Measurements from ENCODE around the gene ZC3H14.

The ZC3H14 gene

DNA sequence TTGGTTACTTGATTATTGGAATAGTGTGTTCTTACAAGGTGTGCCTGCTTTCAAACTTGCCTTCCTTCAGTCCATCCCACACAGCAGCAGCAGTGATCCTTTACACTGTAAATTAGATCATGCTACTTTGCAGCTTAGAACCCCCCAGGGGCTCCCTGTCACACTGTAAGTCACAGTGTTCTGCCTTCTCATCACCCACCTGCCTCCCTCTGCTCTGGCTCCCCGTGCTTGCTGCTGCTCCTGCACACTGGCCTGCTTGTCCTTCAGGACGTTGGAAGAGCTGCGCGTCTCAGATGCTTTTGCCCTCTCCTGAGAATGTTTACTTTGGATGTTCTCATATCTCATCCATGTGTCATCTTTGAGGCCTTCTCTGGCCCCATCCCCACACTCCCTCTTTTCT is 27.3 kb downstream of the ZC3H14 start:
- Histone ChIP-seq H3K4me1 (ENCODE audit: control extremely low read depth in 1 of 4, control insufficient read depth in 4 of 4, insufficient read depth in 4 of 4, low read length in 3 of 4) (no peaks in the 10 kb centered on the region), H3K9me3 (ENCODE audit: control extremely low read depth in 1 of 5, control insufficient read depth in 4 of 5, insufficient read depth in 2 of 5, low read depth in 1 of 5, low read length in 4 of 5) (no peaks in the 10 kb centered on the region), H3K4me3 (ENCODE audit: control insufficient read depth in 1 of 7, extremely low read depth in 1 of 7, insufficient read depth in 4 of 7, low read depth in 2 of 7, low read length in 6 of 7) (no peak overlapping the region), H3K36me3 (ENCODE audit: control insufficient read depth in 4 of 4, insufficient read depth in 4 of 4, low read length in 3 of 4) (peaks cover 2 to 57% (median 27%) of the 10 kb centered on the region in 4 experiments), H3K27ac (ENCODE audit: insufficient read depth in 1 of 2, low read depth in 1 of 2, low read length in 2 of 2, poor library complexity in 1 of 2, severe bottlenecking in 2 of 2) (no peak overlapping the region), H3K27me3 (replicated peaks in 2 of 5; ENCODE audit: control insufficient read depth in 4 of 5, insufficient read depth in 5 of 5, low read length in 4 of 5) (no peaks in the 10 kb centered on the region)
- CTCF ChIA-PET, result interaction anchor here (1.0 kb wide), 1 partner anchor 9 kb away, joined by 3 read pairs; no protein-coding TSS in a partner anchor
- DNase-seq, result no peak
- POLR2A ChIA-PET, result no interaction called here
- 93% methylated on average over 4 of the region's 4 CpGs for WGBS (ENCODE audit: insufficient coverage)

DNA sequence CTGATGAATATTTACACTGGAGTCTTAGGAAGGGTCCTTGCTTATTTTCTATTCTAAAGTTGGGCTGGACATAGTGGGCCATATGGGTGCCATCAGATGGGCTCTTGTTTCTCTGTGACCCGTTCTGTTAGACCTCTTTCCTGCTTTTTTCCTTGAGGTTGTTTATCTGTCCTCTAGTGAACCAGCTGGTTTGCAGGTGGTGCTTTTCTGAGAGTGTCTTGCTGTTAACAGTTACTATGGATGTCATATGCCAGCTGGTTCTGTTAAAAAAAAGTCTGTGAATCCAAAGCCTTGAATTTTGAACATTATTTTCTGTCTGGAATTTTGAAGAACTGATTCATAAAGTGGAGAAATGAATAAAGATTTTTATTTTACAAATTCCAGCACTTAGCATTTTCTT is 29.2 kb downstream of the ZC3H14 start:
- Histone ChIP-seq H3K4me3 (ENCODE audit: control insufficient read depth in 1 of 7, extremely low read depth in 1 of 7, insufficient read depth in 4 of 7, low read depth in 2 of 7, low read length in 6 of 7) (no peak overlapping the region), H3K27ac (ENCODE audit: insufficient read depth in 1 of 2, low read depth in 1 of 2, low read length in 2 of 2, poor library complexity in 1 of 2, severe bottlenecking in 2 of 2) (no peak overlapping the region), H3K27me3 (replicated peaks in 2 of 5; ENCODE audit: control insufficient read depth in 4 of 5, insufficient read depth in 5 of 5, low read length in 4 of 5) (no peaks in the 10 kb centered on the region), H3K4me1 (ENCODE audit: control extremely low read depth in 1 of 4, control insufficient read depth in 4 of 4, insufficient read depth in 4 of 4, low read length in 3 of 4) (no peaks in the 10 kb centered on the region), H3K9me3 (ENCODE audit: control extremely low read depth in 1 of 5, control insufficient read depth in 4 of 5, insufficient read depth in 2 of 5, low read depth in 1 of 5, low read length in 4 of 5) (no peaks in the 10 kb centered on the region), H3K36me3 (ENCODE audit: control insufficient read depth in 4 of 4, insufficient read depth in 4 of 4, low read length in 3 of 4) (peaks cover 2 to 46% (median 27%) of the 10 kb centered on the region in 4 experiments)
- 100% methylated on average over 1 of the region's 1 CpG for WGBS (ENCODE audit: insufficient coverage)
- ChIA-PET CTCF (interaction anchor here (0.9 kb wide), 1 partner anchor 20 kb away, joined by 3 read pairs; no protein-coding TSS in a partner anchor), POLR2A (no interaction called here)
- no peak for DNase-seq

DNA sequence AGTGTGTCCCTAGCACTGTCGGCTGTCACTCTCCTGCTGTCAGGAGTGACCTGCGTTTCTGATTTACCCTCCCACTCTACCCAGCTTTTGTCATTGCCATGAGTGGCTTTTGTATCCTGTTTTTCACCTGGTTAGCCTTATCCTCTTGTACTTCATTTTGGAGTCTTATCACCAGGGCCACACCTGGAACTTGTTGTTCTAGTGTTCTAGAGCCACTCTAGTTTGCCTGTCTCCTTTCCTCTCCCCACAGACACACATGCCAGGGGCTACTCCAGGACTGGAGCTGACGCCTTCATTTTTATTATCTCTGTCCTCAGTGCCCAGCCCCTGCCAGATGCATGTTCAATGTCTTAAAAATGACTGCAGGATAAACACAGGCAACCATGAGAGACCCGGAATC is 34.2 kb downstream of the ZC3H14 start:
- Histone ChIP-seq H3K27me3 (replicated peaks in 2 of 5; ENCODE audit: control insufficient read depth in 4 of 5, insufficient read depth in 5 of 5, low read length in 4 of 5) (no peaks in the 10 kb centered on the region), H3K27ac (ENCODE audit: insufficient read depth in 1 of 2, low read depth in 1 of 2, low read length in 2 of 2, poor library complexity in 1 of 2, severe bottlenecking in 2 of 2) (no peak overlapping the region), H3K9me3 (ENCODE audit: control extremely low read depth in 1 of 5, control insufficient read depth in 4 of 5, insufficient read depth in 2 of 5, low read depth in 1 of 5, low read length in 4 of 5) (no peaks in the 10 kb centered on the region), H3K36me3 (ENCODE audit: control insufficient read depth in 4 of 4, insufficient read depth in 4 of 4, low read length in 3 of 4) (peaks cover 3 to 55% (median 29%) of the 10 kb centered on the region in 4 experiments), H3K4me3 (ENCODE audit: control insufficient read depth in 1 of 7, extremely low read depth in 1 of 7, insufficient read depth in 4 of 7, low read depth in 2 of 7, low read length in 6 of 7) (no peak overlapping the region), H3K4me1 (ENCODE audit: control extremely low read depth in 1 of 4, control insufficient read depth in 4 of 4, insufficient read depth in 4 of 4, low read length in 3 of 4) (no peaks in the 10 kb centered on the region)
- no peak for DNase-seq
- CTCF ChIA-PET, result no interaction called here
- 100% methylated on average over 4 of the region's 4 CpGs for WGBS (ENCODE audit: insufficient coverage)
- POLR2A ChIA-PET, result no interaction called here

DNA sequence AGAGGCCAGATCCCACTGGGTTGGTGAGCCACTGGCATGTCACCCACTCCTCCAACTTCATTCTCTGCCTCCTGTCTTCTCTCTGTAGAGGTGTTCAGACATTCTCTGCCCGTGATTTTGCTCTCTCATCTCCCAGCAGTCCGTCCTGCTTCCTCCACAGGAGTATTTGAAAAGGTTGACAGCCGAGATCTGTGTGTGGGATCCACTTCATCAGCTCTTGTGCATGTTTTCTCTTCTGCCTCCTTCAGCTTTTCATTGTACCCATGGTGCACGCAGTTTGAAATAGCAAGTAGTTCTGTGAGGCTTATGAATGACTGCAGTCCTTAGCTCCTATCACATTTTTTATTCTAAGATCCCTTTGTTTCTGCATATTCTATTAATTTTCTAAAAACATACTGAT is 34.8 kb downstream of the ZC3H14 start:
- H3K36me3 ChIP-seq (ENCODE audit: control insufficient read depth in 4 of 4, insufficient read depth in 4 of 4, low read length in 3 of 4), result peaks cover 3 to 59% (median 31%) of the 10 kb centered on the region in 4 experiments
- WGBS (ENCODE audit: insufficient coverage), result 100% methylated on average over 3 of the region's 4 CpGs
- CTCF ChIA-PET, result no interaction called here

DNA sequence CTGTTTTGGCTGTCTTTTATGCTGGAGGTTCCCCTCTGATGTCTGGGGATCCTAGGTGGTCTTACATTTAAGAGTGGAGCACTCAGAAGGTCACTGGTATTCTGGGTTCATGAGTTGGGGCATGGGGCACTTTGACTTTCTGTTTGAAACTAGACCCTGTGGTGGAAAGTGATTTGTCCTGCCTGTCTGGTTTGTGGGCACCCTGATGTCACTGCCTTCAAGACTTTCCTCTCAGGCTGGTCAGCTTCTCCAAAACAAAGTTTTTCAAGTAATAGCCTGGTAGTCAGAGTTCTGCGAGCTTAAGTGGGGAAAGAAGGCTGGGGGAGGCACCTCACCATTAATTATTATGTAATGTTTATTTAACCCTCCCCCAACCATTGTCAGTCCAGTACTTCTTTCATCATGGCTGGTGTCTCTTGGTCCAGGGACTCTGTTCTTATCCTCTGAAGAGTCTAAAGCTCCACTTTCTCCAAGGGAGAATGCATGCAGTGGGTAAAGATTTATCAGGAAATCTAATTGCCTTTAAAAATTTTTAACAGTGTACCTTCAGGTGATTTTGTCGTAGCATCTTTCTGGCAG is 35.3 kb downstream of the ZC3H14 start:
- Histone ChIP-seq H3K27ac (ENCODE audit: insufficient read depth in 1 of 2, low read depth in 1 of 2, low read length in 2 of 2, poor library complexity in 1 of 2, severe bottlenecking in 2 of 2) (no peak overlapping the region), H3K36me3 (ENCODE audit: control insufficient read depth in 4 of 4, insufficient read depth in 4 of 4, low read length in 3 of 4) (peaks cover 3 to 65% (median 36%) of the 10 kb centered on the region in 4 experiments), H3K9me3 (ENCODE audit: control extremely low read depth in 1 of 5, control insufficient read depth in 4 of 5, insufficient read depth in 2 of 5, low read depth in 1 of 5, low read length in 4 of 5) (no peaks in the 10 kb centered on the region), H3K4me1 (ENCODE audit: control extremely low read depth in 1 of 4, control insufficient read depth in 4 of 4, insufficient read depth in 4 of 4, low read length in 3 of 4) (no peaks in the 10 kb centered on the region), H3K4me3 (ENCODE audit: control insufficient read depth in 1 of 7, extremely low read depth in 1 of 7, insufficient read depth in 4 of 7, low read depth in 2 of 7, low read length in 6 of 7) (no peak overlapping the region), H3K27me3 (replicated peaks in 2 of 5; ENCODE audit: control insufficient read depth in 4 of 5, insufficient read depth in 5 of 5, low read length in 4 of 5) (no peaks in the 10 kb centered on the region)
- ChIA-PET CTCF (no interaction called here), POLR2A (no interaction called here)
- 100% methylated on average over 1 of the region's 2 CpGs for WGBS (ENCODE audit: insufficient coverage)
- DNase-seq, result no peak

More for the DNA sequence above, 34.8 kb downstream of the ZC3H14 start:
- H3K27me3 ChIP-seq (replicated peaks in 2 of 5; ENCODE audit: control insufficient read depth in 4 of 5, insufficient read depth in 5 of 5, low read length in 4 of 5), result no peaks in the 10 kb centered on the region
- DNase-seq, result no peak
- H3K9me3 ChIP-seq (ENCODE audit: control extremely low read depth in 1 of 5, control insufficient read depth in 4 of 5, insufficient read depth in 2 of 5, low read depth in 1 of 5, low read length in 4 of 5), result no peaks in the 10 kb centered on the region
- POLR2A ChIA-PET, result no interaction called here
- H3K27ac ChIP-seq (ENCODE audit: insufficient read depth in 1 of 2, low read depth in 1 of 2, low read length in 2 of 2, poor library complexity in 1 of 2, severe bottlenecking in 2 of 2), result no peak overlapping the region
- H3K4me3 ChIP-seq (ENCODE audit: control insufficient read depth in 1 of 7, extremely low read depth in 1 of 7, insufficient read depth in 4 of 7, low read depth in 2 of 7, low read length in 6 of 7), result no peak overlapping the region
- H3K4me1 ChIP-seq (ENCODE audit: control extremely low read depth in 1 of 4, control insufficient read depth in 4 of 4, insufficient read depth in 4 of 4, low read length in 3 of 4), result no peaks in the 10 kb centered on the region

DNA sequence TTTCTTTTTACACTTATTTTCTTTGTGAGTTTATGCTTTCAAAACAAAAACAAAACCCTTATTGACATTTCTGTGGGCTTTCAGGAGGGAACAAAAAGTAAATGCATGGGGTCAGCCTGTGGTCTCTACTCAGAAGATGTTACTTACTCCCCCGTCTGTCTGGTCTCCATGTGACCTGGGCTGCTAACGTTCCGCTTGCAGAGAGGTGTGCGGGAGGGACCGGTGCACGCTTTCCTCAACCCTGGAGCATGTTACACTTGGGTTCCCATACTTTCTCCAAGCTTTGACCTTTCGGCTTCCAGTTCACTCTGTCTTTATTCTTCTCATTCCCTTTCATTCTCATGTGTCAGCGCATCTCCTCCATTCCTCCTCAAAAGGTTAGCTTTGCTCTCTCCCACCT is 36.5 kb downstream of the ZC3H14 start:
- POLR2A ChIA-PET, result no interaction called here
- CTCF ChIA-PET, result no interaction called here
- Histone ChIP-seq H3K36me3 (ENCODE audit: control insufficient read depth in 4 of 4, insufficient read depth in 4 of 4, low read length in 3 of 4) (peaks cover 3 to 75% (median 41%) of the 10 kb centered on the region in 4 experiments), H3K9me3 (ENCODE audit: control extremely low read depth in 1 of 5, control insufficient read depth in 4 of 5, insufficient read depth in 2 of 5, low read depth in 1 of 5, low read length in 4 of 5) (no peaks in the 10 kb centered on the region), H3K4me1 (ENCODE audit: control extremely low read depth in 1 of 4, control insufficient read depth in 4 of 4, insufficient read depth in 4 of 4, low read length in 3 of 4) (no peaks in the 10 kb centered on the region), H3K4me3 (ENCODE audit: control insufficient read depth in 1 of 7, extremely low read depth in 1 of 7, insufficient read depth in 4 of 7, low read depth in 2 of 7, low read length in 6 of 7) (no peak overlapping the region), H3K27ac (ENCODE audit: insufficient read depth in 1 of 2, low read depth in 1 of 2, low read length in 2 of 2, poor library complexity in 1 of 2, severe bottlenecking in 2 of 2) (no peak overlapping the region), H3K27me3 (replicated peaks in 2 of 5; ENCODE audit: control insufficient read depth in 4 of 5, insufficient read depth in 5 of 5, low read length in 4 of 5) (no peaks in the 10 kb centered on the region)
- WGBS (ENCODE audit: insufficient coverage), result 98% methylated on average over 7 of the region's 8 CpGs
- no peak for DNase-seq

DNA sequence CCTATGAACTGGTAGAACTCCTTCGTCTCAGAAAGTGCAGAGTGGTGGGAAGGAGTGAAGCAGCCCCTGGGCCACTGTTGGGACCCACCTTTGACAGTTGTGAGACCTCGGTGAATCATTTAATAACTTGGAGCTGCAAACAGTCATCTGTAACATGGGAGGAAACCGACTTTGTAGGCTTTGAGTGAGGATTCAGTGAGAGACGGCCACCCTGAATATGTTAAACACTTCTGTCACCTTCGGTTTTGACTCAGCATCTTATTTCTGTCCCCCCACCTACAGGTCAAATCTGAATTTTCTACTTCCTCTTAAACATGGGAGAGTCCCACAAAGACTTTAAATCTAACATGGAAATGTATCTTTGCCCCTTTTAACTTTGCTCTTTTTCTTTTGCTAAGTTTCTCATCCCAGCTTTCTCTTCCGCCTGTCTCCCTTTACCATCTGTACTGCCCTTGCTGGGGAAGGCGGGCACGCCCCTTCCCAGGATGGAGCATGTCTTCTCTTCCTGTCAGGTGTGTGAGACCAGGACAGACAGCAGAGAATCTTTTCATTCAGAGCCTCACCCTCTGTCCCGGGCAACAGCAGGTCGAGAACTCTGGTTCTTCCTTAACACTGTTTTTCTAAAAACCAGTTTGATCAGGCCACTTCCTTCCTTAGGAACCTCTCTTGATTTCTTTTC is 37.1 kb downstream of the ZC3H14 start:
- POLR2A ChIA-PET, result no interaction called here
- H3K4me1 ChIP-seq (ENCODE audit: control extremely low read depth in 1 of 4, control insufficient read depth in 4 of 4, insufficient read depth in 4 of 4, low read length in 3 of 4), result no peaks in the 10 kb centered on the region
- CTCF ChIA-PET, result no interaction called here
- DNase-seq, result no peak
- no peaks in the 10 kb centered on the region for H3K27me3 ChIP-seq (replicated peaks in 2 of 5; ENCODE audit: control insufficient read depth in 4 of 5, insufficient read depth in 5 of 5, low read length in 4 of 5)
- H3K36me3 ChIP-seq (ENCODE audit: control insufficient read depth in 4 of 4, insufficient read depth in 4 of 4, low read length in 3 of 4), result peaks cover 3 to 77% (median 44%) of the 10 kb centered on the region in 4 experiments
- 76% methylated on average over 9 of the region's 10 CpGs for WGBS (ENCODE audit: insufficient coverage)
- no peak overlapping the region for H3K4me3 ChIP-seq (ENCODE audit: control insufficient read depth in 1 of 7, extremely low read depth in 1 of 7, insufficient read depth in 4 of 7, low read depth in 2 of 7, low read length in 6 of 7)
- H3K27ac ChIP-seq (ENCODE audit: insufficient read depth in 1 of 2, low read depth in 1 of 2, low read length in 2 of 2, poor library complexity in 1 of 2, severe bottlenecking in 2 of 2), result no peak overlapping the region
- H3K9me3 ChIP-seq (ENCODE audit: control extremely low read depth in 1 of 5, control insufficient read depth in 4 of 5, insufficient read depth in 2 of 5, low read depth in 1 of 5, low read length in 4 of 5), result no peaks in the 10 kb centered on the region

All from common myeloid progenitor, CD34-positive (primary cell).